ENCODE data around the gene GALNTL6. TPM values are rescaled to one million over a fixed set of nuclear protein-coding genes. Genes with fewer than 3 reads are reported as not detected.

GALNTL6 gene
- polyA plus RNA-seq, 3 donors: 0.79 to 1.5 (median 1.0) TPM

GRCh38 chr4:172153719-172154118, 340.5 kb downstream of the GALNTL6 start:
- no peak for DNase-seq (ENCODE audit: extremely low read depth in 1 of 11, low read depth in 9 of 11, low spot score in 4 of 11)

GRCh38 chr4:172155838-172156345, 342.7 kb downstream of the GALNTL6 start:
- no peak for DNase-seq (ENCODE audit: extremely low read depth in 1 of 11, low read depth in 9 of 11, low spot score in 4 of 11)

GRCh38 chr4:172157946-172158345, 344.7 kb downstream of the GALNTL6 start:
- DNase-seq (ENCODE audit: extremely low read depth in 1 of 11, low read depth in 9 of 11, low spot score in 4 of 11): no peak

GRCh38 chr4:172163215-172163614, 350.0 kb downstream of the GALNTL6 start:
- no peak for DNase-seq (ENCODE audit: extremely low read depth in 1 of 11, low read depth in 9 of 11, low spot score in 4 of 11)

GRCh38 chr4:172168888-172169287, 355.7 kb downstream of the GALNTL6 start:
- DNase-seq (ENCODE audit: extremely low read depth in 1 of 11, low read depth in 9 of 11, low spot score in 4 of 11): no peak

GRCh38 chr4:172169871-172170270, 356.7 kb downstream of the GALNTL6 start:
- DNase-seq (ENCODE audit: extremely low read depth in 1 of 11, low read depth in 9 of 11, low spot score in 4 of 11): no peak

- no peak for DNase-seq (ENCODE audit: extremely low read depth in 1 of 11, low read depth in 9 of 11, low spot score in 4 of 11)
Observed at GRCh38 chr4:172173206-172173605, 360.0 kb downstream of the GALNTL6 start.

GRCh38 chr4:172177382-172177781, 364.2 kb downstream of the GALNTL6 start:
- DNase-seq (ENCODE audit: extremely low read depth in 1 of 11, low read depth in 9 of 11, low spot score in 4 of 11): no peak

- DNase-seq (ENCODE audit: extremely low read depth in 1 of 11, low read depth in 9 of 11, low spot score in 4 of 11): no peak
Observed at GRCh38 chr4:172188248-172188988, 375.2 kb downstream of the GALNTL6 start.

GRCh38 chr4:172202480-172203076, 389.4 kb downstream of the GALNTL6 start:
- peak in 5 of 11 donors; percentile 2 to 8 (median 5) for DNase-seq (ENCODE audit: extremely low read depth in 1 of 11, low read depth in 9 of 11, low spot score in 4 of 11)

GRCh38 chr4:172207258-172207657, 394.1 kb downstream of the GALNTL6 start:
- no peak for DNase-seq (ENCODE audit: extremely low read depth in 1 of 11, low read depth in 9 of 11, low spot score in 4 of 11)

- no peak for DNase-seq (ENCODE audit: extremely low read depth in 1 of 11, low read depth in 9 of 11, low spot score in 4 of 11)
Observed at GRCh38 chr4:172207886-172208285, 394.7 kb downstream of the GALNTL6 start.

GRCh38 chr4:172220679-172221078, 407.5 kb downstream of the GALNTL6 start:
- DNase-seq (ENCODE audit: extremely low read depth in 1 of 11, low read depth in 9 of 11, low spot score in 4 of 11): no peak

GRCh38 chr4:172225457-172225856, 412.3 kb downstream of the GALNTL6 start:
- DNase-seq (ENCODE audit: extremely low read depth in 1 of 11, low read depth in 9 of 11, low spot score in 4 of 11): no peak

- DNase-seq (ENCODE audit: extremely low read depth in 1 of 11, low read depth in 9 of 11, low spot score in 4 of 11): no peak
Observed at GRCh38 chr4:172232966-172233365, 419.8 kb downstream of the GALNTL6 start.

- no peak for DNase-seq (ENCODE audit: extremely low read depth in 1 of 11, low read depth in 9 of 11, low spot score in 4 of 11)
Observed at GRCh38 chr4:172243551-172243950, 430.3 kb downstream of the GALNTL6 start.

GRCh38 chr4:172245516-172245915, 432.3 kb downstream of the GALNTL6 start:
- no peak for DNase-seq (ENCODE audit: extremely low read depth in 1 of 11, low read depth in 9 of 11, low spot score in 4 of 11)

- no peak for DNase-seq (ENCODE audit: extremely low read depth in 1 of 11, low read depth in 9 of 11, low spot score in 4 of 11)
Observed at GRCh38 chr4:172253409-172253808, 440.2 kb downstream of the GALNTL6 start.

- no peak for DNase-seq (ENCODE audit: extremely low read depth in 1 of 11, low read depth in 9 of 11, low spot score in 4 of 11)
Observed at GRCh38 chr4:172256820-172257219, 443.6 kb downstream of the GALNTL6 start.

GRCh38 chr4:172270397-172270796, 457.2 kb downstream of the GALNTL6 start:
- DNase-seq (ENCODE audit: extremely low read depth in 1 of 11, low read depth in 9 of 11, low spot score in 4 of 11): peak in 3 of 11 donors; percentile 2 to 8 (median 7)

GRCh38 chr4:172287117-172287516, 473.9 kb downstream of the GALNTL6 start:
- no peak for DNase-seq (ENCODE audit: extremely low read depth in 1 of 11, low read depth in 9 of 11, low spot score in 4 of 11)

Data from renal cortex interstitium (tissue), 11 donors.